ENCODE data around the gene TMEM17.
"Not testable (repeated sequence)": the region's sequence is repeated elsewhere in the genome, so short reads cannot be mapped to it uniquely, and the experiment has no call there.

Gene TMEM17

GRCh38 chr2:62505750-62506420 is at the start of gene TMEM17:
TMEM17 (minus strand) TSS chr2:62506195; CDS start chr2:62506129, 66 bp downstream.
- peak; percentile 33 for DNase-seq

DNA sequence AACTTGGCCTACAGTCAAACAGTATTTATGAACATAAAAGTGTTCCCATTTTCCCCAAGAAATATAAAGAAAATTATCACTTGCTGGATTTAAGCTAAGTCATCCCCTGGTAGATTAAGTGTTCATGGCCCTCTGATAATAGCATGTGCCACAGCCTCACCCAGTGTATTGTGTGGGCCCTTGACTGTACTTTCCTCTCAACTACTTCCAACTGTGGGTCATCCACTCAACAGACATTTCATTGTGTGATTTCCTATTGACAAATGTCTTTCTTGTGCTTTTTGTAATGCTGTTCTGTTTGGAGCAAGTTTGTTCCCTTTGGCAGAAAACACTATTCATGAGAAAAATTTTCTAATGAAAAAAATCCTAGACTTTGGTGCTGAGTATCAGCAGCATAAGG is 48.4 kb upstream of the TMEM17 start:
- DNase-seq = no peak

GRCh38 chr2:62550461-62550860 is 44.5 kb upstream of the TMEM17 start:
- no peak for DNase-seq

GRCh38 chr2:62547854-62548253 is 41.9 kb upstream of the TMEM17 start:
- DNase-seq = no peak

GRCh38 chr2:62545261-62545660 is 39.3 kb upstream of the TMEM17 start:
- DNase-seq = no peak

DNA sequence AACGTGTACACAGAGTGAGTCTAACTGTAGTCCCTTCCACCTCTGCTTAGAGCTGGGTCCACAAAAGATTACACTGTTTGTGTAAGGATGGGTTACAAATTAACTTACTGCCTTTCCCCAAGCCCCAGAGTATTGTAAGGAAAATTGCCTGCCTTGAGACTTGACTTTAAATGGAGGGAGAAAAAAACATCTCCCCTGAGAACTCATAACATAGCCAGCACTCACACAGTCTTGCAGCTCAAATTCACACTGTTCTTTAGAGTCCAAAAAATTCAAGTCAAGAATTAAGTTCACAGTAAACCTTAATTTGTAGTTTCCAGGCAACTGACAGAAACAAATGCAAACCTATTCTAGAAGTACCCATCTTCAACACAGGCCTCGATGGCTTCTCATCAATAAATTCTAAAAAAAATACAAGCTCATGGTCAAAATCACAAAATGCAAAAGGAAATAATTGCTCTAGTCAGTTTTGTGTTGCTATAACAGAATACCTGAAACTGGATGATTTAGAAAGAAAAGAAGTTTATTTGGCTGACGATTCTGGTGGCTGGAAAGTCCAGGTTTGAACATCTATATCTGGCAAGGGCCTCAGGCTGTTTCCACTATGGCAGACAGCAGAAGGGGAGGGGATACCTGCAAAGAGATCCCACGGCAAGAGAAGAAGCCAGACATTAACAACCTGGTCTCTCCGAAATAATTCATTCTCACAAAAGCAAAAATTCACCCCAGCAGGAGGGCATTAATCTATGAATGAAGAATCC is 34.6 kb upstream of the TMEM17 start:
- no peak for DNase-seq

GRCh38 chr2:62539606-62540407 is 33.8 kb upstream of the TMEM17 start:
- DNase-seq = no peak

DNA sequence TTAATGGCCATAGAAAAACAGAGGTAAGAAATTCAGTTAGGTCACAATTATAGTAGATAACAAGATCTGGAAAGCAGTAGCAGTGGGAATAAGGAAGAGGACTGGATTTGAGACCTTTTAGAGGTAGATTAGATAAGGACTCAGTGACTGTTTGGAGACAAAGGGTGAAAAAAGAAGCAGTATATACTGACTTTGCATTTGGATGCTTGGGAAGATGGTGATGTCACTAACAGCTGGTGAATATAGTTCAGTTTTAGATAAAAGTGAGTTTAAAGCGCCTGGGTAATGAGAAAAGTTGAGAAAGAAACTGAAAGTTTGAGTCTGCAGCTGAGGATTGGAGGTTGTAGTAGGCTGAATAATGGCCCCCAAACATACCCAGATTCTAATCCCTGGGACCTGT is 32.8 kb upstream of the TMEM17 start:
- no peak for DNase-seq

- DNase-seq = no peak
Measured at GRCh38 chr2:62537814-62538213, 31.8 kb upstream of the TMEM17 start.

DNA sequence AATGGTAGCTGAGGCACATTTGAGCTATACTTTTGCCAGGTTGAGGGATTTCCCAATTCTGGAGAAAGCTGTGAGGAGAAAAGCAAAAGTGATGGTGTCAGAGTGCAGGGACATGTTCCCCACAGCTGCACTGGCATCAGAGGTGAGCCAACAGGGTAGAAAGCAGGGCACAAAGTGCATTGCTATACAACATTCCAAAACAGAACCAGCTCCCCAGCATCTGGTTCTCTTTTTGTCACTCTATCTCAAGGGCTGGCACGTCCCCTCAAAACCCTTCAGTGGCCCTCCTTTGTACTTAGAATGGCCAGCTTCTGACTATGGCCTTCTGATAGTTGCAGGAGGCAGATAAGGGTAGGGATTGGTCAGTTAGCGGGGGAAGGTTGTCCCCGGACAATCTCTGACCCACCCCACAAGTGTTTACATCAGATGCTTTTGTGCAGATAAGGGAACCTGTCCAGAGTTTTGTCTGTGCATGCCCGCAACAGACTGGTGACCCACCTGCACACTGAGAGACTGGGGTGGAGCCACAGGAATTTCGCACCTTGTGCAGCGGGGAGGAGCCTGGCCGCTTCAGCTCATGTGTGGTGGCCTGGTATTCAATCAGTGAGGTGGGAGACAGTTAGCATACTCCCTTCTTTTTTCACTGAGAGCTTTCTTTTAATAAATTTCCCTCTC is 31.0 kb upstream of the TMEM17 start:
- no peak for DNase-seq

DNA sequence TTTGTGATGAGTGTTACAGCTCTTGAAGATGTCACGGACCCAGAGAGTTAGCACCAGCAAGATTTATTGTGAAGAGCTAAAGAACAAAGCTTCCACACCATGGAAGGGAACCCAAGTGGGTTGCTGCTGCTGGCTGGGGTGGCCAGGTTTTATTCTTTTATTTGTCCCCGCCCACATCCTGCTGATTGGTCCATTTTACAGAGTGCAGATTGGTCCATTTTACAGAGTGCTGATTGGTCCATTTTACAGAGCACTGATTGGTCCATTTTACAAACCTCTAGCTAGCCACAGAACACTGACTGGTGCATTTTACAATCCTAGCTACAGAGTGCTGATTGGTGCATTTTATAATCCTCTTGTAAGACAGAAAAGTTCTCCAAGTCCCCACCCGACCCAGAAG is 29.5 kb upstream of the TMEM17 start:
- not testable (repeated sequence) for DNase-seq

DNA sequence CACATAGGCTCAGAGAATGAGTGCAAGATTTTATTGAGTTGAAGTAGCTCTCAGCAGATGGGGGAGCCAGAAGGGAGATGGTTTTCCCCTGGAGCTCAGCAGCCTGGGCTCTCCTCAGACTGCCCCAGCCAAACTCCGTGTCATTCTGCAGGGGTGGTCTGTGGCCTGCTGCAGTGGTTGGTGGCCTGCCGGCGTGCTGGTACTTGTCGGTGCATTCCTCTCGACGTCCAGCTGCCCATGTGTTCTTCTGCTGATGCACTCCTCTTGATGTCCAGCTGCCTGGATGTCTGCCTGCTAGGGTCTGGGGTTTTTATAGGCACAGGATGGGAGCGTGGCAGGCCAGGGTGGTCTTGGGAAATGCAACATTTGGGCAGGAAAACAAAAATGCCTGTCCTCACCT is 25.6 kb upstream of the TMEM17 start:
- DNase-seq = no peak

DNA sequence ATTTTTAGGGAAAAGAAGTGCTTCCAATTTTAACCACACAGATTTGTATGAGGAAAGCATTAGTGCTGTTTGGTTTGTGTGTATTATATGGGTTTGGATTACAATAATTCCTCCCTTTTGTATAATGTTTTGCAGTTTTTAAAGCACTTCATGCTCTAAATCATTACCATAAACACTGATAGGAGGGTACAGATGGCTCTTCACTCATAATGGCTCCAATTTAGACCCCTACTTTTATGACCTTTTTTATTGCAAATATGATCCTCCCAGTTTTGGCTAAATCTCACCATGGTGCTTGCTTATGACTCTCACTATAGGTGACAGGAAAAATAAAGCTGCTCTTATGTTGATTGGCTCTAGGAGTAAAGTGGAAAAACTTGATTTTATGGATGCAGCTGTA is 23.8 kb upstream of the TMEM17 start:
- DNase-seq = no peak

DNA sequence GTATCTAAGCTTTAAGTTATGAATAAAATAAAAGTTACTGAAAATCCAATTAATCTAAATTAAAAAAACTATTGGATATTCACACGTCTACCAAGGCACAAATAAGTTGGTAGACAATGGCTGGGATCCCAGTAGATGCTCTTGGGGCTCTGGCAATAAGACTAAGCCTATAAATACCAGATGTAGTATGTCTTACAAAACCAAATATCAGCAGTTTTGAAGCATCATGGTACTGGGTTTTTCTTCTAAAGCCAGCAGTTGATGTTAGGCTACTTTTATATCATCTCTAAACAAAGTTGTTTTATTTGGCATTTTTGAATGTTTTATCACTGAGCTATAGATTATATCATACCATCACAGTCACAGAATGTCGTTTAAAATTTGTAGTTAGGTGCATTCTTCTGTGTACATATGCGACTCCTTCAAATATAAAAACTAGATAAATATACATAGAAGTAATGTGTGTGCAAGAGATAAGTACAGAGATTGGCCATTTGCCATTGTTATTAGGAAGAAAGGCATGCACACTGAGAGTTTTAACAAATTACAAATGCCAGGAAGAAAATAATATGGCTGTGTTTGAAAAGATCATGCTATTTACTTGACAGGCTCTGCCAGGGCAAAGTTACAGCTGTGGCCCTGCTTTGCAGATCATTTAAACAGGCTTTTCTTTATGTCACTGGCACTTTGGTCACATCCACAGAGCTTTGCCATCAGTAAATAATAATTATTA is 21.6 kb upstream of the TMEM17 start:
- DNase-seq = no peak

DNA sequence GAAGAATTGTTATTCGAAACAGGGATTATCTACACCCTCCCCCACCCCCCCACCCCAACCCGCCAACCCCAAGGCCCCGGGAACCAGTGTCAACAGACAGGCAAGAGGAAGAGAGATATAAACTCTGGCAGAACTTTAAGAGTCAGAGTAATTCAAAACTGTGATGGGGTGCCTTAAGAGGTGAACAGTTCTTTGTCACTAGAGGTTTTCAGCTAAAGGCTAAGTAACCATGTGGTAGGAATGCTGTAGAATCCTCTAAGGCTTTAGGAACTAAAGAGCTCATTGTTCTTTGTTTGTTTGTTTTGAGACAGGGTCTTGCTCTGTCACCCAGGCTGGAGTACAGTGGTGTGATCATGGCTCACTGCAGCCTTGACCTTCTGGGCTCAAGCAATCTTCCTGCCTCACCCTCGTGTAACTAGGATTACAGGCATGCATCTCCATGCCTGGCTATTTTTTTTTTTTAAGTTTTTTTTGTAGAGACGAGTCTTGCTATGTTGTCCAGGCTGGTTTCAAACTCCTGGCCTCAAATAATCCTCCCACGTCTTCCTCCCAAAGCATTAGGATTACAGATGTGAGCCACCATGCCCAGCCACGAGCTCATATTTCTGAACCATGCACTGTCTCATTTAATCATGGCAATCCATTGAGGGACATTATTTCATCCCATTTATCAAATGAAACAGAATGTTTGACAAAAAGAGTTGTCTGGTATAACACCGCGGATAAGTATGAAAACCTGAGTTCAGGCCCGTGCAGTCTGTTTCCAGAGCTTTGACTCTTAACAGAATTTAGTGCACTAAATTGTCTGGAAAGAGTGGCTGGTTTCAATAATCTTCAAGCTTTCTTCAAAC is 20.8 kb upstream of the TMEM17 start:
- no peak for DNase-seq

- no peak for DNase-seq
Measured at GRCh38 chr2:62525549-62526269, 19.7 kb upstream of the TMEM17 start.

DNA sequence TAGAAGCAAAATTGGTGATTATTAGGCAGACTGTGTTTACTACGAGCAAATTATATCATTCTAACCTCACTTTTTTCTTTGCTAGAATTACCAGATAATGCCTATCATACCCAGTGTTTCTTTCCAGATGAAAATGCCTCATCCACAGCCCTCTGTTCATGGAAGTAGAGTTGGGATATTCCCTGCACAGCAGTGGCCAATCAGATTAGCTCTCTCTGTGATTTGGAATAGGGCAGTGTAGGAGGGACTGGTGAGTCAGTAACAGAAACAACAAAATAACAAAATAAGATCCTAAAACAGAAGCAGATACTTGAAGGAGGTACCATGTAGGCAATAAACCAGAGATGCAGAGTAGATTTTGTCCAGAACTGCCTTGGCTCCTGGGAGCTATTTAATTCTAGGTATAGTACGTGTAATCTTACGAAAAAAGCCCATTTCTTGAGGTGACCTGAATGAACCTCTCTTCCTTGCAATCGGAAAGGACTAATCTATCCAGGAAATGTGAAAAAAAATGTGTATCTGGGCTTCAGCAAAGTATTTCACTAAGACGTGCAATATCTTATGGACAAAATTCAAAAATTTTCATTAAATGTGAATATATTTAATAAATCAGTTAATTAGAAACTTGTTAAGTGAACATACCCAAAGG is 18.4 kb upstream of the TMEM17 start:
- no peak for DNase-seq

GRCh38 chr2:62521061-62521460 is 15.1 kb upstream of the TMEM17 start:
- DNase-seq = not testable (repeated sequence)

DNA sequence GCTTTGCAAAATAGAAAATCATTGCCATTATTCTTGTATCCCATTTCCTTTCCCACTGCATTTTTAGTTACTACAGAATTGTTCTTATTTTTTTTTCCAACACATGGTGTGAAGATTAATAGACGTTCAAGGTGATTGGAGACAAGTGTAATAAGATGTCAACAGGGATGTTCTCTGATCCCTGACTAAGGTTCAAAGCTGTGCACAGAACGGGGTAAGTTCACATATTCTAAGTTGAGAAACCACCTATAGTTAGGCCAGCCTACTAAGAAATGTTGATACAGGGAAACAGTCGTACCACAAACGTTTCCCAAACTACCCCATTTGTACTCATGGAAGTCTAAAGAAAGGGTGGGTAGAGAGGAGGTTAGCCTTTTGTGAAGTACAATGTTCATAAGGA is 6.4 kb upstream of the TMEM17 start:
- DNase-seq = no peak

DNA sequence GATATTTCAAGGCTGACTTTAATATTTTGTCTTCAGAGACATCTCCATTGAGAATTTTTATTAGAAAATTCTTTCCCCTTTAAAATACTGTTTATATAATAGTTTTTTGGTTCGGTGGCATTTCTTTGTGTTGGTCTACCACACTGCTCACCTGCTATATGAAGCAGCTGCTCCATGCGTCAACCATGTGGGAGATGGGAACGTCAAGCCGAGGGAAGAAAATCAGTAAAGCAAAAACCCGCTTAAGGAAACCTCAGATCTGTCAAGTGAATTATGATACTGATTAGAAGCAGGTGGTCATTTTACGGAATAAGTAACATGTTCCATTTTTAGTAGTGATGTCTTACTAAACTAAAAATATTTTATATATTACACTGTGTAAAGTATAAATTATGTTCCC is 5.6 kb upstream of the TMEM17 start:
- no peak for DNase-seq

Data from stimulated activated CD4-positive, alpha-beta T cell treated with anti-CD3 and anti-CD28 coated beads, Interleukin-4, amount 100 ng/mL, for 1 hour (primary cell).